ENCODE results near the gene MOB3B.

Gene MOB3B

GRCh38 chr9:27445057-27445595 lies 84.5 kb downstream of the MOB3B start:
- TF ChIP-seq CTCF (conservative IDR thresholded peaks at IDR 0.05): no peak
- no peak overlapping the region for H3K27ac ChIP-seq

GRCh38 chr9:27442464-27442863 lies 87.2 kb downstream of the MOB3B start:
- TF ChIP-seq CTCF (conservative IDR thresholded peaks at IDR 0.05): no peak
- H3K27ac ChIP-seq: no peak overlapping the region

GRCh38 chr9:27441741-27442070 lies 87.9 kb downstream of the MOB3B start:
- no peak for TF ChIP-seq CTCF (conservative IDR thresholded peaks at IDR 0.05)
- H3K27ac ChIP-seq: no peak overlapping the region

GRCh38 chr9:27440888-27441740 lies 88.5 kb downstream of the MOB3B start:
- TF ChIP-seq CTCF (conservative IDR thresholded peaks at IDR 0.05): no peak
- H3K27ac ChIP-seq: no peak overlapping the region

- TF ChIP-seq CTCF (conservative IDR thresholded peaks at IDR 0.05): no peak
- no peak overlapping the region for H3K27ac ChIP-seq
These were observed 91.1 kb downstream of the MOB3B start for GRCh38 chr9:27438522-27438921.

GRCh38 chr9:27437652-27438373 lies 91.8 kb downstream of the MOB3B start:
- H3K27ac ChIP-seq: no peak overlapping the region
- no peak for TF ChIP-seq CTCF (conservative IDR thresholded peaks at IDR 0.05)

GRCh38 chr9:27436234-27436633 lies 93.4 kb downstream of the MOB3B start:
- no peak for TF ChIP-seq CTCF (conservative IDR thresholded peaks at IDR 0.05)
- H3K27ac ChIP-seq: no peak overlapping the region
